ENCODE results near the gene UCK1.

UCK1 gene

GRCh38 chr9:131530920-131531832, at the start of gene UCK1:
TSS of gene UCK1 (minus strand) at chr9:131531263. CDS start at chr9:131531174, 89 bp downstream.
- DNase-seq, result peak; percentile 66 to 81

GRCh38 chr9:131580358-131580757, 49.3 kb upstream of the UCK1 start:
- DNase-seq, result no peak

DNA sequence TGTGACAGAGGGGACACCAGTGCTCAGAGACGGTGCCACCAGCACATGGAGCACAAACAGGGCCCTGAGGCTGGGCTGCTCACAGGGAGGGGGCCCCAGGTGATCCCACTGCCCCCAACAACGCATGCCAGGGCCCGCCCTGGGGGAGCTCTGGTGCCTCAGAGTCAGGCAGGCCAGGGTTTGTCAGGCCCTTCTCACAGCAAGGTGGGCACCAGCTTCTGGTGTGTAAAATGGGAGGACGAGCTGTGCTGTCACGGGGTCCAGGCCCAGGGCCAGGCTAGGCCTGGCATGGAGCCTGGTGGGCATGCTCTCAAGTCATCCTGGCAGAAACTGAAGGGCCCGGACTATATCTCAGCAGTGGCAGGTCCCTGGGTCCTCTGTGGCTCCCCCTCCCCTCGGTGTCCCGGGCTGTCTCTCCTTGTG, 48.7 kb upstream of the UCK1 start:
- DNase-seq, result no peak

GRCh38 chr9:131578731-131579504, 47.9 kb upstream of the UCK1 start:
- peak in 1 of 2 donors; percentile 40 for DNase-seq

DNA sequence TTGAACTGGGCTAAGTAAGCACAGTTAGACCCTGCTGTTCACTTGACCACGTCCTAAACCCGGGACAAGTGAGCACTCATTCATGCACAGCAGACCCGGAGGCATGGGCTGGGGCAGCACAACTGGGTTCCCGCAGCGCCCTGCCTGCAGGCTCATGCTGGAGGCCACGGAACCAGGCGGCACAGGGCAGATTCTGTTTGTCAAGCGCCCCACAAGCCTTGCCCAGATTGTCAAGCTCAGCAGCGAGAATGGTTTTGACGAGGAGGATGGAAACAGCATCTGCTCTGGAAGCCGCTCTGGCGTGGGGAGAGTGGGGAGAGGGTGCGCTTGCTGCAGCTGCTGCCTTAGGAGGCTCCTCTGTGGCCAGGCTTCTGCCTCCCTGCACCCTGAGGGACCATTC, 47.0 kb upstream of the UCK1 start:
- peak in 1 of 2 donors; percentile 21 for DNase-seq

DNA sequence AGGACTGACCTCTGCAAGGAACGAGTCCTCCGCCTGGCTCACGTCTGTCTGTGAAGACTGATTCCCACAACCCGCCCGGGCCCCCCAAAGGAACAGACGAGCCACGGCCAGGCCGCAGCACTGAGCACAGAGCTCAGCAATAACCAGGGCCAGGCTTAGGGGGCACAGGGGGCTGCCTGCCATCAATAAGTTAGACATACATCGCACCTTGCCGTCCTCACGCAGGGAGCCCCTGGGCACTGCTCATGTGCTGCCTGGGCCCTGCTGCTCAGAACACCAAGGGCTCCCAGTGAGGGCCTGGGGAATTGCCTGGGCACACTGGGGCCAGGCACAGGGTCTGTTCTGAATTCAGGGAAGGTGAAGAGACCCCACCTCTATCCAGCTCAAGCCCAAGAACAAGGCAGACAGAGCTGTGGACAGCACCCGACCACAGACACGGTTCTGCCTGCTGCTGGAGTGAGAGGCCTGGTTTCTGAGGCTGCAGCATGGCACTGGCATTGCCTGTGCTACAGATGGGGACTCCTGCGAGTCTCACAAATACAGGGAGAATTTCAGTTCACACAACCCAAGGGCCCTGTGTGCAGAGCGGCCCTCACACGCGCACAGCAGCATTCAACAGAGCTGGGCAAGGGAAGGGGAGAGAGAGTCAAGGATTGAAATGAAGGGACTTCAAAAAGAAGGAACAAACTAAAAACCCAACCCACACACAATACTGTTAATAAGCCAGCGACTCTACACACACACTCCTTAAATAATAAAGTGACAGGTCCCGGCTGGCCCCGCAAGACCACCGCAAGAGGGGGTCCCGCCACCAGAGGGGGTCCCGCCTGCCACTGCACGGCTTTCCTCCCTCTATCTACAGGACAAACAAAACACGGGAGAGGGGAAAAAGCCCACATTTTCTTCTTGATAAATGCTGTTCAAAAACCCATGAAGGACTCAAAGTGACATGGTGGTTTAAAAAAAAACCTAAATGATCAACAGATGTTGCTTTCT, 46.2 kb upstream of the UCK1 start:
- no peak for DNase-seq

DNA sequence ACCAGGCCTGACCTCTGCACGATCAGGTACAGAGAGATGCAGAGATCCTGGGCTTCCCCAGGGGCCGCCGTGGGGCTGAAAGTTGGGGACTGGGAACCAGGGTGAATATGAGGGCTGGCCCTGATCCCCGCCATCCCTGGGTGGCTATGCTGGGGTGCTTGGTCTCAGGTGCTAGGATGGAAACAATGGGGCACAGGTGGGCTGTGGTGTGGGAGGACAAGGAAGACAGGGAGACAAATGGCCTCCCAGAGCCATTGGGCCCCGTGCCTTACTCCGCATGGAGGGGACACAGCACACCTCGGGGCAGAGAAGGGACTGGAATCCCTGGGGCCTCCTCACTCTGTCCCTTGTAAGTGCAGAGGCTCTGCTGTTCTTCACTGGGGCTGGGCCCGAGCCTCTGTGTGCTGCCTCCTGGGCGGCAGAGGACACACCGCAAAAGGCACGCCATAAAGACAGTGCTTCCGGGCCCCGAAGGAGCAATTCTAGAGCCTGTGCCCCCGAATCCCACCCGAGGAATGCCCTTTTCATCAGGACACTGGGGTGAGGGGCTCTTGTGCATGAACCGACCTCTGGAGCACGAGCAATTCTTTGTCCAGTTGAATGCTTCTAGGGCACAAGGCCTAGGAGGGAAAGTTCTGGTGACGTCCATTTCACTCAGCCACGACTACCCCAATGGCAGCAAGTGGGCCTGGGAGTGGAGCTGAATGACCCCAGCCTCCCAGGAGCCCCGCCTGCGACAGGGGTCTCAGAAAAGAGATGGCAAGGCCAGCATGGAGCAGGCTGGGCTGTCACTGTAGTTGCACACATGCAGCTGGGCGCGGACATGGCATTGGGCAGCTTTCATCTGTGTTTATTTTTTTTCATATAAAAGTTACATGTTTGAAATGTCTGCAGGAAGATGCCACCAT, 45.1 kb upstream of the UCK1 start:
- DNase-seq, result no peak

DNA sequence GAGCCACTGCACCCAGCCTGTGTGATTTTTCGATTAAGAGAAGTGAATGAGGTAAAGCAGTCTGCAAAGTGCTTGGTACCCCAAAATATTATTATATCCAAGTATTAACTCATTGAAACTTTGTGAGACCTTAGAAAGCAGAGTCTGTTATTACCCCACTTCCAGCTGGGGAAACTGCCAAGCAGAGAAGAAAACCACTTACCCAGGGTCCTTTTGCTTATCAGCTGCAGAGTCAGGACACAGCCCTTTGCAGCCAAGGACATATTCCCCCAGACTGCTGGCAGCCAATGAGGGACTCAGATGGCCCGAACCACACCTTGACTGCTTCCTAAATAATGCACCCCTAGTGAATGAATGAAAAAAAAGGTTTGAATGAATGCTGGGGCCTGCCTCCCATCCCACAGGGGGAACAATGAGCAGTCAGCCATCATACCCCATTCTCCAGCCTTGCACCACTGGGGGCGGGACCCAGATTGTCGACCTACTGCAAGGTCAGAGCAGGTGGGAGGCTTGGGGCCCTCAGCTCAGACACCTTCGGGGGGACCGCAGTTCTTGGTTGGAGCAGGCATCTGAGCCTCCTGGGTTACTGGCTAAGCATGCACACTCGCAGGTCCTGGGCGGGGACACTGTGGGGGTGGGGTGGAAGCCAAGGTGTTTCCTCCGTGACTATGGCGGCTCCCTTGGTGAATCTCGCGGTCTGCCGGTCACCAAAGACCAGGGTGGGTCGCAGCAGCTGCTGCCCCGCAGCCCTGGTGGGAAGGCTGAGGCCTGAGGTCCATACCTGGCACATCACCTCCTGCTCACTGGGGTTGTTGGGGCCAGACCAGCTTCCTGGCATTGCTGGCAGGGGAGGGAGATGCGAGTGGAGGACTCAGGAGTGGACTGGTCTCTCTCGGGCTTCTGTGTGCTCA, 43.9 kb upstream of the UCK1 start:
- DNase-seq, result no peak

DNA sequence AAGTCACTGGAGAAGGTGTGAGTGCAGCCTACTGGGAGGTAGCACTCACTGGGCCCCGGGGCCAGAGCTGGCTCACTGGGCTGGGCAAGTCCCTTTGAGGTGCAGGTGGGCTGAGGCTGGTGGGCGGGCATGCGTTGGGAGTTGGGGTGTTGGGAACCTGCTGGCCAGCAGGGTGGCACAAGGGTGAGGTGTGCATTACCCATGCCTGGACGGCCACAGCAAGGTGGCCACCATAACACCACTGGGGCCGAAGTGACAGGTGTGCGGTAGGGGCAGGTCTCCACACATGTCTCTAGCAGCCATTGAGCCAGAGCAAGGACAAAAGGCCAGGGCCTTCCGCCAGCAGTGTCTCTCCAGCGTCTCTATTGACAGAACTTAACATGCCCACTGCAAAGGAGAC, 36.8 kb upstream of the UCK1 start:
- no peak for DNase-seq

DNA sequence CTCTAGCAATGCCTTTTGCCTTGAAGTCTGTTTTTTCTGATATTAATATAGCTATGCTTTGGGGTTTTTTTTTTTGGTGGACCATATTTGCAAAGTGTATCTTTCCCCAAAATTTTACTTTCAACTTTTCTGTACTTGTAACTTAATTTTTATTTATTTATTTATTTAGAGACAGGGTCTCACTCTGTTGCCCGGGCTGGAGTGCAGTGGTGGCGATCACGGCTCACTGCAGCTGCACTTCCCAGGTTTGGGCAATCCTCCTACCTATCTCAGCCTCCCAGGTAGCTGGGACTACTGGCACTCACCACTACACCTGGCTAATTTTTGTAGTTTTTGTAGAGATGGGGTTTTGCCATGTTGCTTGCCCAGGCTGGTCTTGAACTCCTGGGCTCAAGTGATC, 35.1 kb upstream of the UCK1 start:
- no peak for DNase-seq

DNA sequence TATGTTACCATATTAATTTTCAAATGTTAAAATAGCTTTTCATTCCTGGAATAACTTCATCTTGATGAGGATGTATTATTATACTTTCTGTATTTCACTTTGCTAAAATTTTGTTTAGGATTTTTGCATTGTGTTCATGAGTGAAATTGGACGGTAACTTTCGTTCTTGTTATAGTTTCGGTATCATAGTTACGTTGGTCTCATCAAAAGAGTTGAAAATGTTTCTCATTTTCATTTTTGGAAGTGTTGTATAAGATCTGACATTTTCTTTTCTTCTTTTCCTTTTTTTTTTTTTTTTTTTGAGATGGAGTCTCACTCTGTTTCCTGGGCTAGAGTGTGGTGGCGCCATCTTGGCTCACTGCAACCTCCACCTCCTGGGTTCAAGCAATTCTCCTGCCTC, 34.3 kb upstream of the UCK1 start:
- no peak for DNase-seq

GRCh38 chr9:131562032-131562959, 31.2 kb upstream of the UCK1 start:
- no peak for DNase-seq

GRCh38 chr9:131559421-131560000, 28.4 kb upstream of the UCK1 start:
- DNase-seq, result no peak

- no peak for DNase-seq
Measured at GRCh38 chr9:131557855-131558548, 26.9 kb upstream of the UCK1 start.

DNA sequence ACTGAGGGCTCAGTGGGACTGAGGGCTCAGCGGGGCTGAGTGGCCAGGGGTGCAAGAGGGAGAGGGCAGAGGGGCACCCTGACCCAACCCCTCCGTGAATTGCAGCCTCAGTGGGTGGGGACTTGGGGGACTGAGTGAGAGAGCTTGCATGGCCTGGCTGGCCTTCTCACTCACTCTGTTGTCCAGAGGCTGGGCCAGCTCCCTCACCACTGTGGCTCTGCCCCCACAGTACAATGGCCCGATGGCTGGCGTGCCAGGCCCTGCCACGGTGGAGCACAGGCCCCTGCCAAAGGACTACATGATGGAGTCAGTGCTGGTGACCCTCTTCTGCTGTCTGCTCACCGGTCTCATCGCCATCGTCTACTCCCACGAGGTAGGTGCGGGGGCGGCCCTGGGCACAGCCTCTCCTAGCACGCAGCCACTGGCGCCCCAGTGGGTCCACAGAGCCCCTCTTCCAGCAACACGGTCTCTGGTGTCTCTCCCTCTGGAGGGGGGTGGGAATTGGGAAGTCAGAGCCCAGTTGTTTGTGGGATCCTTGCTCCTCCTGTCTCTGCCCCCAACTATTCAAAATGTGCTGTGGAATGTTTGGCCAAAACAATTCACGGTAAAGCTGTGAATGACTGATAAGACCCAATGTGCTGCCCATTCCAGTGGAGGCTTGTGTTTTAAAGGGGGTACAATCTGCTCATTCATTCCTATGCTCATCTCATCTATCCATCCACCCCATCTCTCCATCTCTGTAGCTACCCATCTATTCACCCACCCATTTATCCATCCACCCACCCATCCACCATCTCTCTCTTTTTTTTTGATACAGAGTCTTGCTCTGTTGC, 25.0 kb upstream of the UCK1 start:
- no peak for DNase-seq

DNA sequence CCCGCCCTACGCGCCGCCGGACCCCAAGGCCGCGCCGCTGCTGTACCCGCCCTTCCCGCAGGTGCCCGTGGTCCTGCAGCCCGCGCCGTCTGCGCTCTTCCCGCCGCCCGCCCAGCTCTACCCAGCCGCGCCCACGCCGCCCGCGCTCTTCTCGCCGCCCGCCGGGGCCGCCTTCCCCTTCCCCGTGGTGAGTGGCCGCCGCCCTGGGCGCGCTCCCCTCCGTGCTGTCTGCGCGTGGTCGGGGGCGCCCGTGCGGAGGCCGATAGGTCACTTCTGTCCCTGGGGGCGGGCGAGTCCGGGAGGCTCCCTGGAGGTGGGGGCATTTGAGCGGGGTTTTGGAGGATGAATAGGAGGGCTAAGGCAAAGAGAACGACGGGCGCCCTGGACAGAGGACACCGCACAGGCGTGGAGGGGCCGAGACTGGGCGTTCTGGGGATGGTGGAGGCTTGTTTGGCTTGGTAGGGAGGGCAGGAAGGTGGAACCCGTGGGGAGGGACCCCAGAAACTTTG, 23.8 kb upstream of the UCK1 start:
- DNase-seq, result no peak

All from hippocampal formation (tissue), 2 donors.